ENCODE measurements around the gene KDM5B.
A peak's percentile ranks its signal among the peaks of the same experiment; 100 is the strongest.
"Not testable (repeated sequence)": the region's sequence is repeated elsewhere in the genome, so short reads cannot be mapped to it uniquely, and the experiment has no call there.

Gene KDM5B

GRCh38 chr1:202791077-202791747, 17.0 kb downstream of the KDM5B start:
- DNase-seq, result no peak

GRCh38 chr1:202788800-202789199, 19.4 kb downstream of the KDM5B start:
- no peak for DNase-seq

GRCh38 chr1:202786804-202787203, 21.4 kb downstream of the KDM5B start:
- DNase-seq, result no peak

- no peak for DNase-seq
These were observed 27.0 kb downstream of the KDM5B start for GRCh38 chr1:202781180-202781579.

GRCh38 chr1:202770135-202770534, 38.1 kb downstream of the KDM5B start:
- DNase-seq, result no peak

- DNase-seq, result no peak
These were observed 42.5 kb downstream of the KDM5B start for GRCh38 chr1:202765721-202766120.

GRCh38 chr1:202762019-202762418, 46.2 kb downstream of the KDM5B start:
- DNase-seq, result no peak

GRCh38 chr1:202760589-202760988, 47.6 kb downstream of the KDM5B start:
- DNase-seq, result no peak

- DNase-seq, result no peak
These were observed 51.8 kb downstream of the KDM5B start for GRCh38 chr1:202756391-202756790.

GRCh38 chr1:202754293-202754692, 53.9 kb downstream of the KDM5B start:
- peak; percentile 57 for DNase-seq

GRCh38 chr1:202752774-202753173, 55.4 kb downstream of the KDM5B start:
- DNase-seq, result no peak

- peak; percentile 15 for DNase-seq
These were observed 57.5 kb downstream of the KDM5B start for GRCh38 chr1:202750761-202751160.

- no peak for DNase-seq
These were observed 58.2 kb downstream of the KDM5B start for GRCh38 chr1:202750024-202750423.

GRCh38 chr1:202745323-202745888, 62.8 kb downstream of the KDM5B start:
- DNase-seq, result no peak

GRCh38 chr1:202744770-202745169, 63.5 kb downstream of the KDM5B start:
- not testable (repeated sequence) for DNase-seq

GRCh38 chr1:202742496-202742895, 65.7 kb downstream of the KDM5B start:
- no peak for DNase-seq

- no peak for DNase-seq
These were observed 75.0 kb downstream of the KDM5B start for GRCh38 chr1:202733251-202733650.

GRCh38 chr1:202728951-202729350, 79.3 kb downstream of the KDM5B start:
- DNase-seq, result no peak

- DNase-seq, result no peak
These were observed 82.7 kb downstream of the KDM5B start for GRCh38 chr1:202725526-202725925.

- DNase-seq, result no peak
These were observed 84.5 kb downstream of the KDM5B start for GRCh38 chr1:202723708-202724107.

- not testable (repeated sequence) for DNase-seq
These were observed 85.2 kb downstream of the KDM5B start for GRCh38 chr1:202723046-202723445.

- no peak for DNase-seq
These were observed 91.6 kb downstream of the KDM5B start for GRCh38 chr1:202716654-202717053.

- not testable (repeated sequence) for DNase-seq
These were observed 94.0 kb downstream of the KDM5B start for GRCh38 chr1:202714202-202714601.

GRCh38 chr1:202713110-202713509, 95.1 kb downstream of the KDM5B start:
- no peak for DNase-seq
